Bronchus fibroblast of lung (primary cell): ENCODE measurements around the gene GPR6. TPM values are rescaled to one million over a fixed set of nuclear protein-coding genes. Genes with fewer than 3 reads are reported as not detected.

Experiments
- total RNA-seq: library from RNA; depleted of rRNA; stranded (reverse); fragments of >200 nt; gene quantifications from 2 replicates; pipeline ENCODE4 v1.2.3, GENCODE V29; 2015

Gene GPR6
- not detected in 2 replicates for total RNA-seq

GRCh38 chr6:109978174-109979032 is at the start of gene GPR6:
Gene GPR6 (plus strand): TSS chr6:109978311. CDS start chr6:109979113, 802 bp downstream.

Other genes starting within 250 kb of the GPR6 start
- 10.1 and 12.4 TPM in 2 replicates for gene WASF1, start 201.4 kb downstream of the GPR6 start, total RNA-seq
- gene CDC40, start 202.1 kb downstream of the GPR6 start, total RNA-seq: 9.1 and 11.4 TPM in 2 replicates